Stomach (tissue), 9 donors: ENCODE measurements around the gene GPS1. TPM values are rescaled to one million over a fixed set of nuclear protein-coding genes. Genes with fewer than 3 reads are reported as not detected.
A peak's percentile ranks its signal among the peaks of the same experiment; 100 is the strongest.
"Not testable (repeated sequence)": the region's sequence is repeated elsewhere in the genome, so short reads cannot be mapped to it uniquely, and the experiment has no call there.

ENCODE experiments used
- DNase-seq, 2 donors: peaks; one replicate each; pipeline versions ENCODE4 v3.0.0 to v3.0.0-alpha.2; 2013 to 2019
- H3K27ac ChIP-seq, 5 donors: fragments of 200-600 bp in 4 of 5; sonication (generic) in 4 of 5; one replicate each; pipeline ENCODE4 v1.5.1; 2013 to 2019; ENCODE audit warnings: mild to moderate bottlenecking in 1 of 5, moderate library complexity in 1 of 5
- H3K27me3 ChIP-seq, 3 donors: fragments of 200-600 bp; sonication (generic); one replicate each; pipeline ENCODE4 v1.5.1; 2017 to 2019; ENCODE audit warnings: mixed run types in 1 of 3
- H3K36me3 ChIP-seq, 4 donors: fragments of 200-600 bp; sonication (generic); 1 replicate in 3 of 4; 2 replicates in 1 of 4; pipeline ENCODE4 v1.5.1; 2016 to 2019
- H3K4me1 ChIP-seq, 4 donors: fragments of 200-600 bp; sonication (generic); one replicate each; pipeline ENCODE4 v1.5.1; 2016 to 2019
- H3K4me3 ChIP-seq, 4 donors: fragments of 200-600 bp; sonication (generic) in 3 of 4; one replicate each; pipeline ENCODE4 v1.5.1; 2016 to 2019; ENCODE audit warnings: mild to moderate bottlenecking in 1 of 4
- H3K9me3 ChIP-seq, 4 donors: fragments of 200-600 bp; sonication (generic); one replicate each; pipeline ENCODE4 v1.5.1; 2016 to 2019
- EP300 ChIP-seq: sonication (generic); formaldehyde crosslinking; IDR thresholded peaks from one replicate; pipeline ENCODE4 v1.6.1; 2017; ENCODE audit warnings: antibody characterized with exemption
- POLR2A ChIP-seq, 4 donors: fragments of 450-650 bp; IDR thresholded peaks; one replicate each; pipeline ENCODE4 v1.6.1; 2016; ENCODE audit warnings: antibody characterized with exemption in 4 of 4, control low read depth in 2 of 4, mild to moderate bottlenecking in 1 of 4, moderate library complexity in 1 of 4
- POLR2AphosphoS5 ChIP-seq, 3 donors: sonication (generic); formaldehyde crosslinking; IDR thresholded peaks; one replicate each; pipeline ENCODE4 v1.6.1; 2016; ENCODE audit warnings: antibody characterized with exemption in 3 of 3
- WGBS, 5 donors: extraction: QIAGEN DNeasy Blood & Tissue Kit in 3 of 5; methylation state at CpG; one replicate each; pipeline versions ENCODE4 v1.1.5 to v1.1.7; 2013 to 2018; 5-methylcytosine and 5-hydroxymethylcytosine counted together
- intact Hi-C: fragments of 100-400 bp; cut with DNase I; formaldehyde crosslinking; loops from one replicate; pipeline ENCODE4 v1.15.1; 2023; ENCODE audit warnings: low total_unique reads
- polyA plus RNA-seq, 3 donors: library from polyadenylated mRNA; stranded (reverse); fragments of 200-250 nt; gene quantifications; one replicate each; pipeline ENCODE4 v1.2.3, GENCODE V29; 2013
- total RNA-seq, 5 donors: library from RNA; depleted of rRNA; stranded (reverse); fragments of >200 nt; gene quantifications; one replicate each; pipeline versions ENCODE4 v1.1.0 to v1.2.3, GENCODE V29; 2014 to 2016
- TF ChIP-seq, protein P1 (sequence below), 7 experiments: fragments of 450-650 bp in 4 of 7; fragments of 200-600 bp in 3 of 7; sonication (generic) in 3 of 7; IDR thresholded peaks; one replicate each; pipeline ENCODE4 v1.5.1; 2016 to 2019; ENCODE audit warnings: antibody characterized with exemption in 7 of 7, control low read depth in 2 of 7, mild to moderate bottlenecking in 1 of 7
- donor health status: healthy with polysubstance abuse.
- donor health status: Bipolar disorder and iron deficiency.
- donor health status: healthy.

GPS1 gene
- total and polyA plus RNA-seq, 8 donors, result 28.0 to 329 (median 101) TPM

- WGBS, 5 donors, result 14 to 32% (median 23%) methylated on average over 8 to 23 of the region's 23 CpGs
- peaks cover 0 to 14% (median 8%) of the 10 kb centered on the region in 3 donors for H3K27me3 ChIP-seq
- peaks cover 0 to 15% (median 6%) of the 10 kb centered on the region in 4 donors for H3K36me3 ChIP-seq
- peaks cover 22 to 57% (median 47%) of the 10 kb centered on the region in 4 donors for H3K4me1 ChIP-seq
- TF ChIP-seq, protein P1, sequence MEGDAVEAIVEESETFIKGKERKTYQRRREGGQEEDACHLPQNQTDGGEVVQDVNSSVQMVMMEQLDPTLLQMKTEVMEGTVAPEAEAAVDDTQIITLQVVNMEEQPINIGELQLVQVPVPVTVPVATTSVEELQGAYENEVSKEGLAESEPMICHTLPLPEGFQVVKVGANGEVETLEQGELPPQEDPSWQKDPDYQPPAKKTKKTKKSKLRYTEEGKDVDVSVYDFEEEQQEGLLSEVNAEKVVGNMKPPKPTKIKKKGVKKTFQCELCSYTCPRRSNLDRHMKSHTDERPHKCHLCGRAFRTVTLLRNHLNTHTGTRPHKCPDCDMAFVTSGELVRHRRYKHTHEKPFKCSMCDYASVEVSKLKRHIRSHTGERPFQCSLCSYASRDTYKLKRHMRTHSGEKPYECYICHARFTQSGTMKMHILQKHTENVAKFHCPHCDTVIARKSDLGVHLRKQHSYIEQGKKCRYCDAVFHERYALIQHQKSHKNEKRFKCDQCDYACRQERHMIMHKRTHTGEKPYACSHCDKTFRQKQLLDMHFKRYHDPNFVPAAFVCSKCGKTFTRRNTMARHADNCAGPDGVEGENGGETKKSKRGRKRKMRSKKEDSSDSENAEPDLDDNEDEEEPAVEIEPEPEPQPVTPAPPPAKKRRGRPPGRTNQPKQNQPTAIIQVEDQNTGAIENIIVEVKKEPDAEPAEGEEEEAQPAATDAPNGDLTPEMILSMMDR (IDR thresholded peaks at IDR 0.05), result no peak
- TF ChIP-seq POLR2AphosphoS5 (IDR thresholded peaks at IDR 0.05) (no peak), EP300 (no peak), POLR2A (IDR thresholded peaks at IDR 0.05) (no peak)
- H3K27ac ChIP-seq, result peak overlapping the region; percentile 91 to 97 (median 96)
- intact Hi-C loops, result no loop called here
- peak overlapping the region; percentile 67 to 87 (median 70) for H3K4me3 ChIP-seq
- H3K9me3 ChIP-seq, result no peaks in the 10 kb centered on the region
- DNase-seq, result no peak
Observed at GRCh38 chr17:82036634-82037091, 15.0 kb upstream of the GPS1 start.

- peak; percentile 98 to 99 for DNase-seq
Observed at GRCh38 chr17:82037092-82037888, 14.4 kb upstream of the GPS1 start, which contains the start of gene DCXR. TSS of gene DCXR (minus strand) at chr17:82037697. CDS start at chr17:82037682, 15 bp downstream.

DNA sequence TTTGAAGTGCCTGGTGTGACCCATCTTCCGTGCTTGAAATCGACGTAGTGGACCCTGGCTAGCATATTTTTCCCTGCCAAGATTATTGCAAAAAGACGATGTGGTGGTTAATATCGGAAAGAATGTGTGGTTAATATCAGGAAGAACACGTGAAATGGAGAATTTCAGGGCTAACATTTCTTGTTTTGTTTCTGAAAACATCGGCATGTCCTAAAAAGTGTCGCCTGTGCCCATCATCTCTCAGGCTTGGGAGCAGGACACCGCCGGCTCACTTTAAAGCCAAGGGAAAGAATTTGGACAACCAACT, 13.9 kb upstream of the GPS1 start:
- Histone ChIP-seq H3K4me3 (peak overlapping the region; percentile 67 to 87 (median 70)), H3K4me1 (peaks cover 16 to 47% (median 38%) of the 10 kb centered on the region in 4 donors), H3K36me3 (peaks cover 0 to 15% (median 6%) of the 10 kb centered on the region in 4 donors), H3K9me3 (no peaks in the 10 kb centered on the region), H3K27ac (peak overlapping the region; percentile 91 to 97 (median 96)), H3K27me3 (peaks cover 0 to 3% (median 0%) of the 10 kb centered on the region in 3 donors)
- no peak for DNase-seq
- no peak for TF ChIP-seq POLR2AphosphoS5 (IDR thresholded peaks at IDR 0.05)
- TF ChIP-seq POLR2A (IDR thresholded peaks at IDR 0.05), result no peak
- TF ChIP-seq EP300, result no peak
- TF ChIP-seq, protein P1 (IDR thresholded peaks at IDR 0.05), result no peak
- intact Hi-C loops, result no loop called here
- WGBS, 5 donors, result 7 to 10% (median 8%) methylated on average over 10 of the region's 10 CpGs

More at GRCh38 chr17:82037092-82037888, 14.4 kb upstream of the GPS1 start, which contains the start of gene DCXR:
- intact Hi-C loops, result no loop called here
- H3K4me1 ChIP-seq, result peaks cover 16 to 52% (median 42%) of the 10 kb centered on the region in 4 donors
- no peaks in the 10 kb centered on the region for H3K9me3 ChIP-seq
- peak within 1 kb of the TSS; percentile 91 to 97 (median 96) for H3K27ac ChIP-seq
- H3K27me3 ChIP-seq, result peaks cover 0 to 8% (median 4%) of the 10 kb centered on the region in 3 donors
- 0 to 1% (median 0%) methylated on average over 24 to 92 of the region's 92 CpGs for WGBS, 5 donors
- H3K4me3 ChIP-seq, result peak within 1 kb of the TSS; percentile 67 to 87 (median 70)
- H3K36me3 ChIP-seq, result peaks cover 0 to 15% (median 6%) of the 10 kb centered on the region in 4 donors
- TF ChIP-seq EP300 (no peak), POLR2AphosphoS5 (IDR thresholded peaks at IDR 0.05) (peak; percentile 83 to 99 (median 99)), POLR2A (IDR thresholded peaks at IDR 0.05) (peak in 2 of 4 donors; percentile 50 to 81)
- TF ChIP-seq, protein P1 (IDR thresholded peaks at IDR 0.05), result peak in 5 of 7 experiments; percentile 46 to 85 (median 74)

GRCh38 chr17:82038796-82039409, 12.8 kb upstream of the GPS1 start:
- intact Hi-C loops, DNase-seq, H3K9me3 ChIP-seq, H3K27me3 ChIP-seq, H3K4me3 ChIP-seq: not testable (repeated sequence)
- Histone ChIP-seq H3K4me1 (peaks cover 16 to 47% (median 38%) of the 10 kb centered on the region in 4 donors), H3K27ac (peak overlapping the region in 3 of 5 donors; percentile 29 to 58 (median 39)), H3K36me3 (peaks cover 0 to 15% (median 6%) of the 10 kb centered on the region in 4 donors)
- WGBS, 5 donors, result 73 to 90% (median 85%) methylated on average over 16 of the region's 16 CpGs
